GM12878 (cell line): Measurements from ENCODE around the gene MAMDC4. TPM values are rescaled to one million over a fixed set of nuclear protein-coding genes. Genes with fewer than 3 reads are reported as not detected.

Experiments used
- ATAC-seq: fragments of 200-7000 bp; cut with Tn5 transposase; 3 replicates; pipeline ENCODE4 v1.9.1; 2020; ENCODE audit warnings: mild to moderate bottlenecking, moderate library complexity
- BruUV-seq: library from RNA; stranded (reverse); fragments of 400-500 nt; replicated peaks from 2 replicates; lab custom pipeline; 2021; lab: Mats Ljungman, UMichigan
- CTCF ChIA-PET: fragments of 300-600 bp; sonication (Branson Sonifier 250); formaldehyde crosslinking; extraction: SDS; loops from one replicate; lab custom pipeline; 2021; ENCODE audit warnings: inconsistent platforms; lab: Yijun Ruan, JAX
- POLR2A ChIA-PET: fragments of 350-600 bp; formaldehyde crosslinking; extraction: SDS; loops from one replicate; lab custom pipeline; 2021; ENCODE audit warnings: inconsistent platforms; lab: Charles Lee
- RAD21 ChIA-PET: fragments of 300-600 bp; sonication (Branson Sonifier 250); formaldehyde crosslinking; loops from one replicate; lab custom pipeline; 2023; ENCODE audit warnings: antibody characterized with exemption; ENCODE audit not compliant: unreplicated experiment; lab: Charles Lee
- SMC1A ChIA-PET: fragments of 300-600 bp; sonication (Branson Sonifier 250); formaldehyde crosslinking; loops from one replicate; lab custom pipeline; 2023; ENCODE audit not compliant: unreplicated experiment, uncharacterized antibody; lab: Charles Lee
- DNase-seq: peaks from one replicate; pipeline ENCODE4 v3.0.0-alpha.2; 2011; ENCODE audit warnings: low read depth, low spot score
- FAIRE-seq: peaks from 3 replicates; lab custom pipeline; 2011; peaks lifted over from hg19 to GRCh38; lab: Jason Lieb, UNC
- H2AFZ ChIP-seq: 2 replicates; pipeline ENCODE4 v1.6.0; 2011; ENCODE audit warnings: low read depth, low read length, control low read depth; ENCODE audit not compliant: control insufficient read depth
- H3K27ac ChIP-seq: 2 replicates; pipeline ENCODE4 v1.5.1; 2011; ENCODE audit warnings: control low read depth; ENCODE audit not compliant: control insufficient read depth, insufficient read depth
- H3K27me3 ChIP-seq, 2 experiments: replicated peaks in 1 of 2; 2 replicates each; pipeline versions ENCODE4 v1.6.0 to v1.6.1; 2011; ENCODE audit warnings: low read length in 1 of 2; ENCODE audit not compliant: control insufficient read depth in 2 of 2, insufficient read depth in 2 of 2
- H3K36me3 ChIP-seq, 2 experiments: 2 replicates each; pipeline ENCODE4 v1.5.1; 2011; ENCODE audit warnings: low read length in 1 of 2; ENCODE audit not compliant: control insufficient read depth in 2 of 2, insufficient read depth in 2 of 2
- H3K4me1 ChIP-seq: 2 replicates; pipeline ENCODE4 v1.6.1; 2011; ENCODE audit warnings: mild to moderate bottlenecking, low read length, moderate library complexity, mixed read lengths; ENCODE audit not compliant: control insufficient read depth, insufficient read depth
- H3K4me2 ChIP-seq: 2 replicates; pipeline ENCODE4 v1.6.0; 2011; ENCODE audit warnings: control low read depth; ENCODE audit not compliant: control insufficient read depth, insufficient read depth
- H3K4me3 ChIP-seq: fragments of 200-600 bp; sonication (generic); 2 replicates; pipeline ENCODE4 v1.5.1; 2016
- H3K79me2 ChIP-seq: 2 replicates; pipeline ENCODE4 v1.6.0; 2011; ENCODE audit warnings: low read length; ENCODE audit not compliant: control insufficient read depth, insufficient read depth
- H3K9ac ChIP-seq: 2 replicates; pipeline ENCODE4 v1.8.0; 2011; ENCODE audit warnings: low read length, control low read depth, mixed read lengths; ENCODE audit not compliant: control insufficient read depth, insufficient read depth
- H3K9me3 ChIP-seq: replicated peaks from 3 replicates; pipeline ENCODE4 v1.5.1; 2011; ENCODE audit warnings: mild to moderate bottlenecking, low read length; ENCODE audit not compliant: control insufficient read depth, insufficient read depth
- H4K20me1 ChIP-seq: 2 replicates; pipeline ENCODE4 v1.6.0; 2011; ENCODE audit not compliant: control insufficient read depth, insufficient read depth
- ATF7 ChIP-seq: fragments of 450-650 bp; IDR thresholded peaks from 2 replicates; pipeline ENCODE4 v1.6.1; 2016; ENCODE audit warnings: low read depth, mild to moderate bottlenecking
- CEBPB ChIP-seq, 2 experiments: fragments of 150-350 bp in 1 of 2; IDR thresholded peaks; 2 replicates each; pipeline ENCODE4 v1.6.1; 2012 to 2014; ENCODE audit warnings: low read depth in 2 of 2, low read length in 2 of 2, borderline replicate concordance in 1 of 2, inconsistent platforms in 1 of 2
- GABPA ChIP-seq: IDR thresholded peaks from 2 replicates; pipeline ENCODE4 v1.6.1; 2014; ENCODE audit warnings: antibody characterized with exemption, low read depth, mild to moderate bottlenecking, inconsistent platforms
- MXI1 ChIP-seq: fragments of 150-350 bp; IDR thresholded peaks from 2 replicates; pipeline ENCODE4 v1.6.1; 2011; ENCODE audit warnings: low read depth, mild to moderate bottlenecking, inconsistent platforms, low read length, improper control_type of control experiment
- PBX3 ChIP-seq: IDR thresholded peaks from 2 replicates; pipeline ENCODE4 v1.6.1; 2011; ENCODE audit warnings: mild to moderate bottlenecking, low read depth, low read length, moderate library complexity; ENCODE audit not compliant: insufficient replicate concordance
- PML ChIP-seq: IDR thresholded peaks from 2 replicates; pipeline ENCODE4 v1.6.1; 2012; ENCODE audit warnings: low read length, inconsistent platforms
- RCOR1 ChIP-seq: conservative IDR thresholded peaks from 2 replicates; pipeline ENCODE4 v1.6.1; 2012; ENCODE audit warnings: low read depth, low read length, improper control_type of control experiment
- RELA ChIP-seq: fragments of 450-650 bp; IDR thresholded peaks from 2 replicates; pipeline ENCODE4 v1.8.0; 2014; ENCODE audit warnings: borderline replicate concordance; ENCODE audit not compliant: partially characterized antibody
- SUPT20H ChIP-seq: IDR thresholded peaks from 2 replicates; pipeline ENCODE4 v1.6.1; 2011; ENCODE audit warnings: low read depth, mild to moderate bottlenecking, low read length, moderate library complexity, borderline replicate concordance; ENCODE audit not compliant: control insufficient read depth
- ZBTB4 ChIP-seq: fragments of 450-650 bp; formaldehyde crosslinking; IDR thresholded peaks from 2 replicates; pipeline ENCODE4 v1.4.0; 2022; ENCODE audit warnings: mild to moderate bottlenecking, moderate library complexity
- WGBS: methylation state at CpG from one replicate; pipeline ENCODE4 v1.1.6; 2016; ENCODE audit warnings: low lambda C conversion rate; ENCODE audit not compliant: insufficient replicate concordance, insufficient coverage; ENCODE audit errors: missing lambda C conversion rate; 5-methylcytosine and 5-hydroxymethylcytosine counted together
- in situ Hi-C: fragments of 300-500 bp; cut with MboI; formaldehyde crosslinking; loops from 9 replicates; pipeline ENCODE4 v1.14.3; 2018; ENCODE audit warnings: mixed read lengths
- intact Hi-C: fragments of 100-400 bp; cut with micrococcal nuclease; formaldehyde crosslinking; loops from one replicate; pipeline ENCODE4 v1.14.2; 2022; ENCODE audit not compliant: unreplicated experiment
- polyA plus RNA-seq, 11 experiments: library from polyadenylated mRNA; depleted of rRNA in 4 of 11; unstranded in 6 of 11; stranded (reverse) in 5 of 11; fragments of >200 nt; fragmentation: Nextera tagmentation in 4 of 11; fragmentation: Illumina TruSeq in 1 of 11; extraction: Ambion mirVana in 4 of 11; extraction: Trizol in 1 of 11; gene quantifications; 1 replicate in 1 of 11; 2 replicates in 10 of 11; pipeline versions ENCODE4 v1.2.1 to v1.2.3, GENCODE V29; 2011 to 2016; ENCODE audit warnings: inconsistent platforms in 2 of 11, missing spikeins in 2 of 11, low read depth in 1 of 11
- total RNA-seq, 4 experiments: library from RNA; depleted of rRNA in 3 of 4; stranded (reverse); fragments of >200 nt in 3 of 4; fragmentation: Illumina TruSeq in 1 of 4; extraction: Trizol in 1 of 4; gene quantifications; 2 replicates each; pipeline versions ENCODE4 v1.2.1 to v1.2.3, GENCODE V29; 2013 to 2021
- TF ChIP-seq, protein P1 (sequence below), 3 experiments: IDR thresholded peaks in 2 of 3; conservative IDR thresholded peaks in 1 of 3; 2 replicates each; pipeline ENCODE4 v1.5.1; 2011; ENCODE audit warnings: low read depth in 3 of 3, low read length in 3 of 3, mild to moderate bottlenecking in 3 of 3, control low read depth in 2 of 3, moderate library complexity in 2 of 3, inconsistent platforms in 1 of 3, mixed read lengths in 1 of 3; ENCODE audit not compliant: control insufficient read depth in 2 of 3, insufficient read depth in 1 of 3; ENCODE audit errors: extremely low read depth in 1 of 3

Gene MAMDC4
- total and polyA plus RNA-seq, 10 of the 15 experiments (the other 5 are each of a cell fraction or from before 2014, with no cell fraction given): 0.22 to 5.7 (median 2.4) TPM; not detected in 1

- no peak for TF ChIP-seq RCOR1
- no peak for TF ChIP-seq PBX3
- no peak for TF ChIP-seq CEBPB (IDR thresholded peaks at IDR 0.05; ENCODE audit: borderline replicate concordance in 1 of 2, low read depth in 2 of 2, low read length in 2 of 2)
- TF ChIP-seq RELA: no peak
- TF ChIP-seq MXI1: no peak
- no peak for TF ChIP-seq ATF7
- no peak for TF ChIP-seq PML
Observed at GRCh38 chr9:136825295-136826187, 26.6 kb upstream of the MAMDC4 start (continued).

- 92% methylated on average over 17 of the region's 17 CpGs for WGBS
- Histone ChIP-seq H3K27me3 (no peaks in the 10 kb centered on the region), H3K27ac (no peak overlapping the region), H3K4me2 (no peak overlapping the region), H4K20me1 (no peaks in the 10 kb centered on the region), H3K9me3 (no peaks in the 10 kb centered on the region), H3K36me3 (peaks cover 11 to 12% of the 10 kb centered on the region in 2 experiments), H2AFZ (no peak overlapping the region), H3K9ac (no peak overlapping the region), H3K79me2 (no peaks in the 10 kb centered on the region), H3K4me3 (no peak overlapping the region), H3K4me1 (no peaks in the 10 kb centered on the region)
- intact Hi-C loops: no loop called here
- DNase-seq: no peak
- RAD21 ChIA-PET: no interaction called here
- no TSS peak for BruUV-seq
- POLR2A ChIA-PET: interaction anchor here (0.5 kb wide), 1 partner anchor 140 kb away, joined by 4 read pairs; no protein-coding TSS in a partner anchor
- FAIRE-seq: no peak
- ATAC-seq: no peak
- CTCF ChIA-PET: no interaction called here
- SMC1A ChIA-PET: no interaction called here
- in situ Hi-C loops: no loop called here
- TF ChIP-seq SUPT20H (no peak), ZBTB4 (CRISPR knock-in tag) (no peak), PBX3 (no peak), GABPA (no peak)
- TF ChIP-seq, protein P1, sequence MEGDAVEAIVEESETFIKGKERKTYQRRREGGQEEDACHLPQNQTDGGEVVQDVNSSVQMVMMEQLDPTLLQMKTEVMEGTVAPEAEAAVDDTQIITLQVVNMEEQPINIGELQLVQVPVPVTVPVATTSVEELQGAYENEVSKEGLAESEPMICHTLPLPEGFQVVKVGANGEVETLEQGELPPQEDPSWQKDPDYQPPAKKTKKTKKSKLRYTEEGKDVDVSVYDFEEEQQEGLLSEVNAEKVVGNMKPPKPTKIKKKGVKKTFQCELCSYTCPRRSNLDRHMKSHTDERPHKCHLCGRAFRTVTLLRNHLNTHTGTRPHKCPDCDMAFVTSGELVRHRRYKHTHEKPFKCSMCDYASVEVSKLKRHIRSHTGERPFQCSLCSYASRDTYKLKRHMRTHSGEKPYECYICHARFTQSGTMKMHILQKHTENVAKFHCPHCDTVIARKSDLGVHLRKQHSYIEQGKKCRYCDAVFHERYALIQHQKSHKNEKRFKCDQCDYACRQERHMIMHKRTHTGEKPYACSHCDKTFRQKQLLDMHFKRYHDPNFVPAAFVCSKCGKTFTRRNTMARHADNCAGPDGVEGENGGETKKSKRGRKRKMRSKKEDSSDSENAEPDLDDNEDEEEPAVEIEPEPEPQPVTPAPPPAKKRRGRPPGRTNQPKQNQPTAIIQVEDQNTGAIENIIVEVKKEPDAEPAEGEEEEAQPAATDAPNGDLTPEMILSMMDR (IDR thresholded peaks at IDR 0.05 in 2 of 3, conservative IDR thresholded peaks at IDR 0.05 in 1 of 3; ENCODE audit: control insufficient read depth in 2 of 3, extremely low read depth in 1 of 3, insufficient read depth in 1 of 3, low read depth in 3 of 3, low read length in 3 of 3): no peak
Observed at GRCh38 chr9:136826188-136826541, 26.0 kb upstream of the MAMDC4 start.
